ENCODE data around the gene SUMF1.
"Not testable (repeated sequence)": the region's sequence is repeated elsewhere in the genome, so short reads cannot be mapped to it uniquely, and the experiment has no call there.

The SUMF1 gene

GRCh38 chr3:4332574-4332973 lies 134.5 kb downstream of the SUMF1 start:
- ATAC-seq (ENCODE audit: low read depth), result no peak
- peaks cover 3% of the 10 kb centered on the region for H3K4me1 Mint-ChIP-seq
- H3K36me3 Mint-ChIP-seq, result peaks cover 21% of the 10 kb centered on the region
- H3K27ac Mint-ChIP-seq, result no peak overlapping the region
- peaks cover 9% of the 10 kb centered on the region for H3K9me3 Mint-ChIP-seq
- no peak for DNase-seq (ENCODE audit: low spot score in 2 of 2)
- no peaks in the 10 kb centered on the region for H3K27me3 Mint-ChIP-seq
- H3K4me3 Mint-ChIP-seq, result no peak overlapping the region

- H3K4me3 Mint-ChIP-seq, result no peak overlapping the region
- peaks cover 18% of the 10 kb centered on the region for H3K36me3 Mint-ChIP-seq
- peaks cover under 1% of the 10 kb centered on the region for H3K4me1 Mint-ChIP-seq
- H3K27ac Mint-ChIP-seq, result no peak overlapping the region
- DNase-seq (ENCODE audit: low spot score in 2 of 2) (no peak), ATAC-seq (ENCODE audit: low read depth) (no peak)
- peaks cover 9% of the 10 kb centered on the region for H3K9me3 Mint-ChIP-seq
- H3K27me3 Mint-ChIP-seq, result no peaks in the 10 kb centered on the region
Measured at GRCh38 chr3:4332111-4332510, 135.0 kb downstream of the SUMF1 start.

- H3K9me3 Mint-ChIP-seq; H3K27ac Mint-ChIP-seq; H3K27me3 Mint-ChIP-seq; H3K4me3 Mint-ChIP-seq; DNase-seq (ENCODE audit: low spot score in 2 of 2); ATAC-seq (ENCODE audit: low read depth); H3K4me1 Mint-ChIP-seq: not testable (repeated sequence)
- peaks cover 18% of the 10 kb centered on the region for H3K36me3 Mint-ChIP-seq
Measured at GRCh38 chr3:4329806-4330205, 137.3 kb downstream of the SUMF1 start.

- Mint-ChIP-seq H3K9me3 (peaks cover 9% of the 10 kb centered on the region), H3K36me3 (peaks cover 17% of the 10 kb centered on the region), H3K4me1 (no peaks in the 10 kb centered on the region), H3K27ac (no peak overlapping the region), H3K27me3 (no peaks in the 10 kb centered on the region), H3K4me3 (no peak overlapping the region)
- DNase-seq (ENCODE audit: low spot score in 2 of 2) (no peak), ATAC-seq (ENCODE audit: low read depth) (no peak)
Measured at GRCh38 chr3:4326868-4327267, 140.2 kb downstream of the SUMF1 start.

- Mint-ChIP-seq H3K4me1 (peaks cover 2% of the 10 kb centered on the region), H3K27ac (no peak overlapping the region)
- no peak for ATAC-seq (ENCODE audit: low read depth)
Measured at GRCh38 chr3:4323246-4324027, 143.6 kb downstream of the SUMF1 start.

GRCh38 chr3:4322635-4323034 lies 144.4 kb downstream of the SUMF1 start:
- H3K27ac Mint-ChIP-seq, result no peak overlapping the region
- H3K36me3 Mint-ChIP-seq, result no peaks in the 10 kb centered on the region
- H3K4me1 Mint-ChIP-seq, result peaks cover 2% of the 10 kb centered on the region
- ATAC-seq (ENCODE audit: low read depth) (no peak), DNase-seq (ENCODE audit: low spot score in 2 of 2) (no peak)
- no peaks in the 10 kb centered on the region for H3K9me3 Mint-ChIP-seq
- H3K4me3 Mint-ChIP-seq, result no peak overlapping the region
- no peaks in the 10 kb centered on the region for H3K27me3 Mint-ChIP-seq

More at GRCh38 chr3:4323246-4324027, 143.6 kb downstream of the SUMF1 start:
- Mint-ChIP-seq H3K9me3 (peaks cover under 1% of the 10 kb centered on the region), H3K4me3 (no peak overlapping the region), H3K27me3 (no peaks in the 10 kb centered on the region), H3K36me3 (peaks cover 1% of the 10 kb centered on the region)
- no peak for DNase-seq (ENCODE audit: low spot score in 2 of 2)

- H3K4me3 Mint-ChIP-seq, result no peak overlapping the region
Measured at GRCh38 chr3:4321732-4322131, 145.3 kb downstream of the SUMF1 start.

GRCh38 chr3:4320096-4320911 lies 146.8 kb downstream of the SUMF1 start:
- no peak overlapping the region for H3K27ac Mint-ChIP-seq

More at GRCh38 chr3:4321732-4322131, 145.3 kb downstream of the SUMF1 start:
- Mint-ChIP-seq H3K4me1 (peaks cover 2% of the 10 kb centered on the region), H3K36me3 (peaks cover 2% of the 10 kb centered on the region), H3K9me3 (no peaks in the 10 kb centered on the region), H3K27ac (no peak overlapping the region), H3K27me3 (no peaks in the 10 kb centered on the region)
- DNase-seq (ENCODE audit: low spot score in 2 of 2) (no peak), ATAC-seq (ENCODE audit: low read depth) (no peak)

GRCh38 chr3:4314688-4315087 lies 152.4 kb downstream of the SUMF1 start:
- Mint-ChIP-seq H3K36me3 (peaks cover 11% of the 10 kb centered on the region), H3K9me3 (no peaks in the 10 kb centered on the region), H3K4me3 (no peak overlapping the region), H3K27me3 (no peaks in the 10 kb centered on the region), H3K27ac (no peak overlapping the region), H3K4me1 (peaks cover 2% of the 10 kb centered on the region)
- DNase-seq (ENCODE audit: low spot score in 2 of 2) (no peak), ATAC-seq (ENCODE audit: low read depth) (no peak)

More at GRCh38 chr3:4320096-4320911, 146.8 kb downstream of the SUMF1 start:
- peaks cover 2% of the 10 kb centered on the region for H3K4me1 Mint-ChIP-seq
- DNase-seq (ENCODE audit: low spot score in 2 of 2) (no peak), ATAC-seq (ENCODE audit: low read depth) (no peak)
- H3K27me3 Mint-ChIP-seq, result no peaks in the 10 kb centered on the region
- no peaks in the 10 kb centered on the region for H3K9me3 Mint-ChIP-seq
- peaks cover 7% of the 10 kb centered on the region for H3K36me3 Mint-ChIP-seq
- H3K4me3 Mint-ChIP-seq, result no peak overlapping the region

GRCh38 chr3:4313606-4314293 lies 153.3 kb downstream of the SUMF1 start:
- H3K36me3 Mint-ChIP-seq, result peaks cover 11% of the 10 kb centered on the region
- H3K27ac Mint-ChIP-seq, result no peak overlapping the region
- H3K27me3 Mint-ChIP-seq, result no peaks in the 10 kb centered on the region
- H3K9me3 Mint-ChIP-seq, result no peaks in the 10 kb centered on the region
- H3K4me1 Mint-ChIP-seq, result no peaks in the 10 kb centered on the region
- ATAC-seq (ENCODE audit: low read depth) (no peak), DNase-seq (ENCODE audit: low spot score in 2 of 2) (no peak)
- H3K4me3 Mint-ChIP-seq, result no peak overlapping the region

GRCh38 chr3:4311496-4311895 lies 155.6 kb downstream of the SUMF1 start:
- no peak for ATAC-seq (ENCODE audit: low read depth)
- Mint-ChIP-seq H3K27me3 (no peaks in the 10 kb centered on the region), H3K36me3 (peaks cover 8% of the 10 kb centered on the region)

More at GRCh38 chr3:4311496-4311895, 155.6 kb downstream of the SUMF1 start:
- Mint-ChIP-seq H3K27ac (no peak overlapping the region), H3K9me3 (no peaks in the 10 kb centered on the region), H3K4me1 (no peaks in the 10 kb centered on the region), H3K4me3 (no peak overlapping the region)
- no peak for DNase-seq (ENCODE audit: low spot score in 2 of 2)

Data from memory B cell (primary cell).